HPDE6-E6E7 (cell line): ENCODE data around the gene PAM16.
"Not testable (repeated sequence)": the region's sequence is repeated elsewhere in the genome, so short reads cannot be mapped to it uniquely, and the experiment has no call there.

Source experiments
- DNase-seq: peaks from one replicate; pipeline ENCODE4 v3.0.0; 2011; ENCODE audit warnings: missing footprints; ENCODE audit errors: extremely low spot score

The PAM16 gene

DNA sequence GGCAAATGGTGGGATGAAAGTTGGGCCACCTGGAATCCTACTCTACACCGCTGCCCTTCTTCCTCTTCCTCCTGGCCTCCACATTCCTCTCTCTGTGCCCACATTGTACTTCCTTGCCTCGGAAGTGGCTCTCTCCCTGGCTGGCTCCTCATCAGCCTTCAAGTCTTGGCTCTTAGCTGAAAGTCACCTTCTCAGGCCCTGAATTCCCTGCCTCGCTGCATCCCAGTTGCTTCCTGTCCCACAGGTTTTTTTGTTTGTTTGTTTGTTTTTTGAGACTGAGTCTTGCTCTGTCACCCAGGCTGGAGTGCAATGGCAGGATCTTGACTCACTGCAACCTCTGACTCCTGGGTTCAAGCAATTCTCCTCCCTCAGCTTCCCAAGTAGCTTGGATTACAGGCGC, 2.6 kb upstream of the PAM16 start:
- DNase-seq: no peak

DNA sequence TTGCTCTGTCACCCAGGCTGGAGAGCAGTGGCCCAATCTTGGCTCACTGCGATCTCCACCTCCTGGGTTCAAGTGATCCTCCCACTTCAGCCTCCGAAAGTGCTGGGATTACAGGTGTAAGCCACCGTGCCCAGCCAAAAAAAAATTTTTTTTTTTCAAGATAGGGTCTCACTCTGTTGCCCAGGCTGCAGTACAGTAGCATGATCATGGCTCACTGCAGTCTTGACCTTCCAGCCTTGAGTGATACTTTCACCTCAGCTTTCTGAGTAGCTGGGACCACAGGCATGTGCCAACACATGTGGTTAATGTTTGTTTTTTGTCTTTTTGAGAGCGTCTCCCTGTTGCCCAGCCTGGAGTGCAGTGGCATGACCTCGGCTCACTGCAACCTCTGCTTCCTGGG, 1.7 kb upstream of the PAM16 start:
- no peak for DNase-seq

DNA sequence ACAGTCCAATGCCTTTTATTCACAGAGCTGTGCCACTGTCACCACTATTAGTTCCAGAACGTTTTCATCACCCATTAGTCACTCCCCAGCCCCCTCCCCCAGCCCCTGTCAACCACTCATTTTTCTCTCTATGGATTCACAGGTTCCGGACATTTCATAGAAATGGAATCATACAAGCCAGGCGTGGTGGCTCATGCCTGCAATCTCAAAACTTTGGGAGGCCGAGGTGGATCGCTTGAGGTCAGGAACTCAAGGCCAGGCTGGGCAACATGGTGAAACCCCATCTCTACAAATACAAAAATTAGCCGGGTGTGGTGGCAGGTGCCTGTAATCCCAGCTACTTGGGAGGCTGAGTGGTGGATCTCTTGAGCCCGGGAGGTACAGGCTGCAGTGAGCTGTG, 759 bp upstream of the PAM16 start:
- no peak for DNase-seq

DNA sequence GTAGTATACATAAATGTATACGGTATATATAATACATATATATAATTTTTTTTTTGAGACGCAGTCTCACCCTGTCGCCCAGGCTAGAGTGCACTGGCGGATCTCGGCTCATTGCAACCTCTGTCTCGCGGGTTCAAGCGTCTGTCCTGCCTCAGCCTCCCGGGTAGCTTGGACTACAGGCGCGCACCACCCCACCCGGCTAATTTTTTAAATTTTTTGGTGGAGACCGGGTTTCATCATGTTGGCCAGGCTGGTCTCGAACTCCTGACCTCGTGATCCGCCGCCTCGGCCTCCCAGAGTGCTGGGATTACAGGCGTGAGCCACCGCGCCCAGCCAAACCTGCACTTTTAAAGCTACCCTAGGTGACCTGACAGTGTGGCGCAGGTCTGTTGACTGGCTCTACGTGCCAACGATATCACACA, 745 bp downstream of the PAM16 start:
- no peak for DNase-seq

DNA sequence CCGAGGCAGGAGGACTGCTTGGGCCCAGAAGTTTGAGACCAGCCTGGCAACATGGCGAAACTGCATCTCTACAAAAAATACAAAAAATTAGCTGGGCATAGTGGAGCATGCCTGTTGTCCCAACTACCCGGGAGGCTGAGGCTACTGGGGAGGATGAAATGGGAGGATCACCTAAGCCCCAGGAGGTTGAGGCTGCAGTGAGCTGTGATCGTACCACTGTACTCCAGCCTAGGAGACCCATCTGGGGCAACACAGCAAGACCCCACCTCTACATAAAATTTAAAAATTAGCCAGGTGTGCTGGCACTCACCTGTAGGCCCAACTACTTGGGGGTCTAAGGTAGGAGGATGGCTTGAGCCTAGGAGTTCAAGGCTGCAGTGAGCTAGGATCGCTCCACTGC, 1.8 kb downstream of the PAM16 start:
- no peak for DNase-seq

DNA sequence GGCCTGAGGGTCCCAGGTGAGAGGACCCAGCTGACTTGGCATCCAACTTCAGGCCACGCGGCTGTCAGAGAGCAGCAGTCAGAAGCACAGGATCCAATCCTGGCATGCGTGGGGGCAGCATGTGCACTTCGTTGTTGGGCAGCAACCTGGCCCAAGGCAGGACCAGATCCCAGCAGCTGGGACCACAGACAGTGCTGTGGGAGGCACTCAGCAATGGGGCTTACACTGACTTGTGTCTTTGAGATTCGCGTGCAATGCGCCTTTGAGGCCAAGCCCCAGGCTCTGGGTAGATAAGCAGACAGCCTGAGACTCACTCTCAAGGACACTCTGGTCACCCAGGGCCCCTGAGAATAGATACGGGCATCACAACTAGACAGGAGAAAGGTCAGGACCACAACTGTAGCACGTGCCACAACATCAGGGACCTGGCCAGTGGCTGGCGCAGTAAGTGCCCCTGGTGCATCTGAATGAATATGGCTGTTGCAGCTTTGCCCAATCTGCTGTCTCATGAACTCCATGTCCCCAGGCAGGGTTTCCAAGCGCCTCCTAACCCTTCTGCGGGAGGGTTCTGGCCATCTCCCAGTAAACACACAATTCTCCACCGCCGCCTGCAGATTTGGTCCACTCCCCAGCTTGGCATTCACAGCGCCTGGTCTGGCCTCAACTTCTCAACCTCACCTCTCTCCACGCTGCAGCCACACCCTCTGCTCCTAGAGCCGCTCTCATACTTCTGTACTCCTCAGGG, 3.2 kb downstream of the PAM16 start:
- DNase-seq: no peak

DNA sequence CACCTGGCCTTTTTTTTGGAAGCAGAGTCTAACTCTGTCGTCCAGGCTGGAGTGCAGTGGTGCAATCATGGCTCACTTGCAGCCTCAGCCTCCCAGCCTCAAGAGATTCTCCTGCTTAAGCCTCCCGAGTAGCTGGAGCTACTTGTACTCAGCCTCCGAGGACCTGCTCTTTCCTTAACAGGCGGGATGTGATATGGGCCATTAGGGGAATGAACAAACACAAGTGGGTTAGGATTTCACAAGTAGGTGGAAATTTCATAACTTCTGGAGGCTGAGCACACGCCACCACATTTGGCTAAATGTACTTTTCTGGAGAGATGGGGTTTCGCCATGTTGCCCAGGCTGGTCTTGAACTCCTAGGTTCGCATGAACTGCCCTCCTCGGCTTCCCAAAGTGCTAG, 4.1 kb downstream of the PAM16 start:
- DNase-seq: no peak

DNA sequence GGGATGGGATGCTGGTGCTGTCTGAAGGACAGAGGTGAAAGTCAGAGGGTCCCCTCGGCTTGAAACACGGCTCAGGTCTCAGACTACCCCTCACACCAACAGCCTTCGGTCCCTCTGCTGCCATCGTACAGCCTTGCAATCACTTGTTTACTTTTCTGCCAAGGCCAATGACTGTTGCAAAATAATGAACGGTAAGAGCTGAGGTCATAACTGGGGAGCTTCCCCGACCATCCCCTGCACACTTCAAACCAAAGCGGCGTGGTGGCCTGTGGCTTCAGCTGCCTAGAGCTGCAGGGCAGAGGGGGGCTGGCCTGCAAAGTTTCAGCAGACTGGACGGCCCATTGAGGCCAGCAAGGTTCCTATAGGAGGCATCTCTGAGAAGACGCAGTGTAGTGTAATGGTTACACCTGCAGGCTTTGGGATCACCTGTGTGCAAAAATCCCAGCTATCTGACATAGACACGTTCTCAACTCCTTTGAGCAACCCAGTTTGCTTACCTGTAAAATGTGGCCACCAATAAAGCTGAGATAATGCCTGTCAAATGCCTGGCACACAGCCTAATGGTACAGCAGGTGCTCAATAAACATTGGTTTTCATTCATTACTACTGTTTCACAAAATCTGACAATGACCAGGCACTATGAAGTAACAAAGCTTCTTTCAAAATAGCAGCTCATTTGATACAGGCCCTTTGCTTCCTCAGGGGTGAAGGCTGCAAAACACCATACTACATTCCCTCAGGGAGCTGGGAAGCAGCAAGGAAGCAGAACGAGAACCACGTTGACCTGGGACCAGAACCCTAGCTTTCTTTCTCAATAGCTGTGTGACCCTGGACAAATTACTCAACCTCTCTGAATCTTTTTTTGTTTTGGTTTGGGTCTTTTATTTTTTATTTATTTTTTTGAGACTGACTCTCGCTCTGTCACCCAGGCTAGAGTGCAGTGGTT, 5.0 kb downstream of the PAM16 start:
- DNase-seq: no peak

DNA sequence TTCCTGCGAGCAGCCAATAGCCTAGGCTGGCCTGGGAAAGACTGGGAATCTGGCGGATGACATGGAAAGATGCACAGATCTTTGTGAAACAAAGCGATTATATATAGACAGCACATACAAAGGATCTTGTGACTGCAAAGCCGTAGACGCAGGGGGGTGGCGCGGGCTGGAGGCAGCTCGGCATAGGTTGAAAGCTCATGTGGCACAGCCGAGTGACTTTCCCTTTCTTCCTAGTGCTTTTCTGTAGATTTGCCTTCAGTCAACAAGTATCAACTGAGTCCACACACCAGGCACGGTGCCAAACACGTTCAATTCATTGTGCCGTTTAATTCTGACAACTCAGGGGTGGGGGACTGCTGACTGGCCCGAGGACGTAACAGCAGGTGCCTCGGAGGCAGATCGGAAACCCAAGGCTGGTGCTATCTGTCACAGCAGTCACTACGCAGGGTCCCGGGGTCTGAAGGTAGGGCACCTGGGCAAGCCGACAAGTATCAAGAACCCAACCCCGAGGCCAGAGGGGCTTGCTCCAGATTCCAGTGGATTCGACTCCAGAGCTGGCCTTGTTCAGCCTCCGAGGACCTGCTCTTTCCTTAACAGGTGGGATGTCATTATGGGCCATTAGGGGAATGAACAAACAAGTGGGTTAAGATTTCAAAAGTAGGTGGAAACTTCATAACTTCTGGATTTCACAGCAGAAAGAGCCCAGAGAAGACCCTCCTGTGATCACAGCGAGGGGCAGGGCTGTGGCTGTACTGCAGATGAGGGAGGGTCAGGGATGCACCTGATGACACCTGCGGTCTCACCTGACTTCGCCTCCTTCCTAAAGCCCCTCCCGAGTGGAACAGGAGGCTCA, 5.9 kb downstream of the PAM16 start:
- no peak for DNase-seq

DNA sequence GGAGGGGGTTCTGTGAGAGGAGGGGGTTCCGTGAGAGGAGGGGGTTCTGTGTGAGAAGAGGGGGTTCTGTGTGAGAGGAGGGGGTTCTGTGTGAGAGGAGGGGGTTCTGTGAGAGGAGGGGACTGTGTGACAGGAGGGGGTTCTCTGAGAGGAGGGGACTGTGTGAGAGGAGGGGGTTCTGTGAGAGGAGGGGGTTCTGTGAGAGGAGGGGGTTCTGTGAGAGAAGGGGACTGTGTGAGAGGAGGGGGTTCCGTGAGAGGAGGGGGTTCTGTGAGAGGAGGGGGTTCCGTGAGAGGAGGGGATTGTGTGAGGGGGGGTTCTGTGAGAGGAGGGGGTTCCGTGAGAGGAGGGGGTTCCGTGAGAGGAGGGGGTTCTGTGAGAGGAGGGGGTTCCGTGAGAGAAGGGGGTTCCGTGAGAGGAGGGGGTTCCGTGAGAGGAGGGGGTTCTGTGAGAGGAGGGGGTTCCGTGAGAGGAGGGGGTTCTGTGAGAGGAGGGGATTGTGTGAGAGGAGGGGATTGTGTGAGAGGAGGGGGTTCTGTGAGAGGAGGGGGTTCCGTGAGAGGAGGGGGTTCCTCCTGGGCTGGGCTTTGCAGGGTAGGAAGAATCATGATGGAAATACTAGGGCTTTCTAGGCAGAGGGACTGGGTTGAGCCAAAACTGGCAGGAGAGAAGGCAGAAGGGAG, 6.7 kb downstream of the PAM16 start:
- not testable (repeated sequence) for DNase-seq

DNA sequence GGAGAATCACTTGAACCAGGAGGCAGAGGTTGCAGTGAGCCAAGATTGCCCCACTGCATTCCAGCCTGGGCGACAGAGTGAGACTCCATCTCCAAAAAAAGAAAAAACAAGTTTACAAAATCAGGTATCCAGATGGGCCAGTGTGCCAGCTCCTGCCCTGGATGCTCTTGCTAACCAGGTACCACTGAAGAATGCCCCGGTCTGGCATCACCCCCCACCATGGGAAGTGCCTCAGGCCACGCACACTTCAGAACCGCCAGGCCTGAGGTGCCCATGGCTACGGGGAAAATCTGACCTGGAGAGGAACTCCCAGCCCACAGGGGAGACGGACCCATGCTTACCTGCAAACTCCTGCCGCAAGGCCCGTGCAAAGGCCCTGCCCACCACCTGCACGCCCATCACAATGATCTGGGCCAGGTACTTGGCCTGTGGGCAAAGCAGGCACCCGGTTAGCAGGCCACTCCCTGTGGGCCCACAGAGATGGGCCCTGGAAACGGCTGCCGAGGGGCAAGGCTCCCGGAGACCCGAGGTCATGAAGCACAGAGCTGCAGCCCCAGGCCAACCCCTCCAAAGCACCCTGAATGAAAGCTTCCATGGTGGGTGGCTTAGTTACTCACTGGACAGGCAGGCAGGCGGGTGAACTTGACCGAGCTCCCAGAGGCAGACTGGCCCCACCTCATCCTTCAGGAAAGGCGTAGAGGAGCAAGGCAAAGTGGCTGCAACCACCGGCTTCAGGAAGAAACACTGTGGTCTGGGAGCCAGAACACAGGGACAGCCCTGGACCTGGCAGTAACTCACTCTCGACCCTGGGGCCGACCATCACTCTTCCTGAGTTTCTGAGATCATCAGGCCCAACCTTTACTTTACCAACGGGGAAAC, 8.0 kb downstream of the PAM16 start:
- DNase-seq: no peak

DNA sequence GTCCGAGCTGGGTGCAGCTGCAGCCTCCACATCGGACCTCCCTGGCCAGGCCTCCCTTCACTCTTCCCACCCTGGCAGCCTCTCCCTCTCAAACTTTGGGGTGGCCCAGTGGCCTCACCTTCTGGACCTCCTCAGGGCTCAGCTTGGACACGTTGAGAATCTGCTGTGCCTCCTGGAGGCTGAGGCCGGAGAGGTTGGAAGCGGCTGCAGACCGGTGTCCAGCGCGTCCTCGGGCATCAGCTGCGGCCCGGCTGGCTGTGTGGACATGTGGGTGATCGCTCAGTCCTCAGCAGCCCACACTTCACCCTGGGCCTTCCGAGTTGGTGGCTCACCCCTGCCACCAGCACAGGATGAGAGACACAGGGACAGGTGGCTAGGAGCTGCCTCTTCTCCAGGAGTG, 9.9 kb downstream of the PAM16 start:
- no peak for DNase-seq

DNA sequence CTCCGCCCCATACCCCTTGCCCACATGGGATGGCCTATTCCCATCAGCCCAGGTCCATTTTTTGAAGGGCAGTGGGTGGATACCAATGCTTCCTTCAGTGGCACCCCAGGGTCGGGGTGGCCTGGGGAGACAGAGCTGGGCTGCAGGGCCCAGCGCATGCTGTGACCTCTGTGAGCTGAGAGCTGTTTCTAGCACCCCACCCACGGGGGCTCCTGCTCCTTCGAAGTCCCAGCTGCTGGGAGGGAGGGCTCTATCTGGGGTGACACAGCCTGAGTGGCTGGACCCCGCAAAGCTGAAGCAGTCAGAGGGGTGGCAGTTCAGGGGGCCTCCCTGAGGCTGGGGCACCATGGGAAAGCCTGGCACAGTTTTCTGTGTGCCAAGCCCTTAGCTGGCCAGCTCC, 10.7 kb downstream of the PAM16 start:
- DNase-seq: no peak

DNA sequence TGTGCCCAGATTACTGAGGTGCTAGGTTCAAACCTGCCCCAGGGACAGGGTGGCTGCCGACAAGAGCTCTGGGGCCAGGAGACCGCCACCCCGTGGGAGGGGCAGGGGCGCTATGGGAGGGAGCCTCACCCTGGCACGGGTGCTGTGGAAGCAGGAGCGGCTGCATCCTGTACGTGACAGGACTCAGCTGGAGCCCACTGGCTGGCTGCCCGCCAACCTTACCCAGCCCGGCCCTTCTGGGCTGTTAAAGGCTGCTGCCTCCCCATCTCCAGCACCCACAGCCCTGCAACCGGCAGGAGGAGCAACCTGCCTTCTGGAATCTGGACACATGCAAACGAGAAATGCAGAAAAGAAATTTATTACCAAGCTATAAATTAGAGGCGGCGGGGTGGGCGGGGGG, 11.2 kb downstream of the PAM16 start:
- DNase-seq: no peak

DNA sequence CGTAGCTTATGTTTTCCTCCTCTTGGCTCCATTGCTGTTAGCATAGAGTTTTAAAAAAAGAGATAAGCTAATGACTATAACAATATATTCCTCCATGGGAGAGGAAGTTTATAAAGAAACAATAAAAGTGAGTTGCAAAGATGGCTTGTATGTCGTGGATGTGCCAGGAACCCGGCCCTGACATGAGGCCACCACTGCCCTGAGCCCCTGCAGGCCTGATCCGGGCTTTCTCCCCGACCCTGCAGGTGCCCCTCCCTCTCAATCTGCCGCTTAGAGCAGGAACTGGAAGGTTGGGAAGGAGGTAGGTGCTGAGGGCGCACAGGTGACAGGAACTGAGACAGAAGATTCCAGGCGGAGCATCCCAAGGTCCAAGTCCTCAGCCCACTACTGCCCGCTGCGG, 11.7 kb downstream of the PAM16 start:
- DNase-seq: no peak

DNA sequence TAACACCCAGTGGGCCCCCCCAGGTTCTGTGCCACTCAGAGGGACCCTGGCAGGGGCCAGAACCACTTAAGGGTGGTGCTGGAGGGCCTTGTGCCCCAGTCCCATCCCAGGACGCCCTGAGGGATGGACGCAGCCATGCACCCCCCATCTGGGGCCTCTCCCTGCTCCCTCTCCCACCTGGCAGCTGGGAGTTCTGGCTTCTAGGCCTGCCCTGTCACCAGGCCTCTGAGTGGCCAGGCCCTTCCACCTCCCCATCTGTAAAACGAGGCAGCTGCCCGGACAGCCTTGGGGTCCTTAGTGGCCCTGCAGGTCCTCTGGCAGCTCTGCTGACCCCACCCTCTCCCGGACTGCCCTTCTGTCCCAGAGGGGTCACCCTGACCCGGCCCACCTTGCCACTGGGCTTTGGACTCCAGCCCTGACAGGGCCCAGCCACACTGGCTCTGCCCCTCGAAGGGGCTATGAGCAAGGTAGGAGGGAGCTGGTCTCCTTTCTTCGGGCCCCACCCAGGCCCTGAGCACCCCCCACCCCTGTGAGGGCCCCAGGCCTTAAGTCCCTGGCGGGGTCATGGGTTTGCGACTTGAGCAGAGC, 12.3 kb downstream of the PAM16 start:
- no peak for DNase-seq

DNA sequence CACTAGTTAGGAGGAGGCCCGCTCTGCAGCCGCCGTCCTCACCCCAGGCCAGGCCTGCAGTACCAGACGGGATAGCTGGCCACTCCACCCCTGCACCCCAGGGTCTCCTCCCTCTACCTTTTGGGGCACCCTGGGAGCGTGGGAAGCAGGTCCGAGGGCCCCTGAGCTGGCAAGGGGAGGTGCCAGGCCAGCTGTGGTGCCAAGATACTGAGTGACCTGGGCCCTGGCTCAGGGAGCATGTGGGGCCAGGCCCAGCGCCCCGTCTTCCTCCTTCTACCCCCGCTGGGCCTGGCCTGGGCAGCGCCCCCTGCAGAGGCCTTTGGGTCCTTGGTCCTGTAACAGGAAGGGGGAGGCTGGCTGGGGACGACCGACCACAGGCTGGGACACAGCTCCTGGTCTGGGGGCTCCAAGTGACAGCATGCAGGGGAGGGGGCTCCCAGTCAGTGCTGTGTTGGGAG, 13.0 kb downstream of the PAM16 start:
- no peak for DNase-seq

DNA sequence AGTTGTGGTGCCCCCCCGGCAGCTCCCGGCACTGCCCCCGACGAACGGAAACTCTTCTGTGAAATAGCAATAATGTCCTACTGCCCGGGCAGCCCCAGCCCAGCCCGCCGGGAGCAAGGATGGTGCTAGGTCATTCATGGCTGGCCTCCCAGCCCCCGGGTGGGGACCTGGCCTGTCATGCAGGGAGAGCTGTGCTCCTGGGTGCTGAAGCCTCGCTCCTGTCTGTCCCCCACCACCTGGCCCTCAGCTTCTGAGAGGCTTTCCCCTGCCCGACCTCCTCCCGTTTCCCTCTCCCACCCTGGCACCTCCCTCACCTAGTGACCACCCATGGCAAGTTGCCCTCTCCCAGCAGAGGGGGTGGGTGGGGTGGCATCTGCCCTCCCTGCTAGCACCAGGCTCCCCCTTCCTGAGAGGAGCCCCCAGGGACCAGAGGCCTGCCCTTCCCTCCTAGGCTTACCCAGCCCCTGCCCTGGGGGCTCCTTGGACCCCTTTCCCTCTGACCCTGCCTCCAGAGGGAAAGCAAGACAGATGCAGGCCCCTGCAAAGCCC, 13.5 kb downstream of the PAM16 start:
- no peak for DNase-seq

DNA sequence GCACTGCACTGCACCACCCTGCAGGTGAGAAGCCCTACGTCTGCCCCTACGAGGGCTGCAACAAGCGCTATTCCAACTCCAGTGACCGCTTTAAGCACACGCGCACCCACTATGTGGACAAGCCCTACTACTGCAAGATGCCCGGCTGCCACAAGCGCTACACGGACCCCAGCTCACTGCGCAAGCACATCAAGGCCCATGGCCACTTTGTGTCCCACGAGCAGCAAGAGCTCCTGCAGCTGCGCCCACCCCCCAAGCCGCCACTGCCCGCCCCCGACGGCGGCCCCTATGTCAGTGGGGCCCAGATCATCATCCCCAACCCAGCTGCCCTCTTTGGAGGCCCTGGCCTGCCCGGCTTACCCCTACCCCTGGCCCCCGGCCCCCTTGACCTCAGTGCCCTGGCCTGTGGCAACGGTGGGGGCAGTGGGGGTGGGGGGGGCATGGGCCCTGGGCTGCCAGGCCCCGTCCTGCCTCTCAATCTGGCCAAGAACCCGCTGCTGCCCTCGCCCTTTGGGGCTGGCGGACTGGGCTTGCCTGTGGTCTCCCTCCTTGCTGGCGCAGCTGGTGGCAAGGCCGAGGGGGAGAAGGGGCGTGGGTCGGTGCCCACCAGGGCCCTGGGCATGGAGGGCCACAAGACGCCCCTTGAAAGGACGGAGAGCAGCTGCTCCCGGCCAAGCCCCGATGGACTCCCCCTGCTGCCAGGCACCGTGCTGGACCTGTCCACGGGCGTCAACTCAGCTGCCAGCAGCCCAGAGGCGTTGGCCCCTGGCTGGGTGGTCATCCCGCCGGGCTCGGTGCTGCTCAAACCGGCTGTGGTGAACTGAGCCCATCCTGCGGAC, 14.2 kb downstream of the PAM16 start:
- no peak for DNase-seq
